LNCAP (cell line): ENCODE data around the gene ARNT2.
A peak's percentile ranks its signal among the peaks of the same experiment; 100 is the strongest.

Experiments
- CTCF ChIP-seq: fragments of 450-650 bp; IDR thresholded peaks from 2 replicates; pipeline ENCODE4 v1.5.1; 2017; ENCODE audit warnings: mild to moderate bottlenecking

ARNT2 gene

GRCh38 chr15:80404057-80404760 is at the start of gene ARNT2:
TSS of gene ARNT2 (plus strand) at chr15:80404382. CDS start at chr15:80404516, 134 bp downstream.
- TF ChIP-seq CTCF, result no peak

- TF ChIP-seq CTCF, result peak; percentile 21; the same call in 1 of the 2 replicates
These were observed 37.1 kb upstream of the ARNT2 start for GRCh38 chr15:80367094-80367493.

- TF ChIP-seq CTCF, result no peak
These were observed 36.5 kb upstream of the ARNT2 start for GRCh38 chr15:80367661-80368060.

GRCh38 chr15:80371924-80372323 is 32.3 kb upstream of the ARNT2 start:
- TF ChIP-seq CTCF, result no peak

- no peak for TF ChIP-seq CTCF
These were observed 29.7 kb upstream of the ARNT2 start for GRCh38 chr15:80374441-80374840.

GRCh38 chr15:80375968-80376891 is 28.0 kb upstream of the ARNT2 start:
- TF ChIP-seq CTCF, result no peak

- TF ChIP-seq CTCF, result no peak
These were observed 24.5 kb upstream of the ARNT2 start for GRCh38 chr15:80379693-80380092.
